22Rv1 (cell line): ENCODE results near the gene LRBA.
"Not testable (repeated sequence)": the region's sequence is repeated elsewhere in the genome, so short reads cannot be mapped to it uniquely, and the experiment has no call there.

Experiments
- H3K27ac ChIP-seq: fragments of 450-650 bp; 2 replicates; pipeline ENCODE4 v1.5.1; 2017
- ZFX ChIP-seq: fragments of 450-650 bp; IDR thresholded peaks from 2 replicates; pipeline ENCODE4 v1.6.1; 2017; ENCODE audit warnings: antibody characterized with exemption, borderline replicate concordance
- TF ChIP-seq, protein P1 (sequence below): fragments of 450-650 bp; IDR thresholded peaks from 2 replicates; pipeline ENCODE4 v1.5.1; 2017; ENCODE audit warnings: mild to moderate bottlenecking

The LRBA gene

GRCh38 chr4:150934022-150934421 lies 81.1 kb downstream of the LRBA start:
- H3K27ac ChIP-seq = no peak overlapping the region
- no peak for TF ChIP-seq ZFX
- TF ChIP-seq, protein P1, sequence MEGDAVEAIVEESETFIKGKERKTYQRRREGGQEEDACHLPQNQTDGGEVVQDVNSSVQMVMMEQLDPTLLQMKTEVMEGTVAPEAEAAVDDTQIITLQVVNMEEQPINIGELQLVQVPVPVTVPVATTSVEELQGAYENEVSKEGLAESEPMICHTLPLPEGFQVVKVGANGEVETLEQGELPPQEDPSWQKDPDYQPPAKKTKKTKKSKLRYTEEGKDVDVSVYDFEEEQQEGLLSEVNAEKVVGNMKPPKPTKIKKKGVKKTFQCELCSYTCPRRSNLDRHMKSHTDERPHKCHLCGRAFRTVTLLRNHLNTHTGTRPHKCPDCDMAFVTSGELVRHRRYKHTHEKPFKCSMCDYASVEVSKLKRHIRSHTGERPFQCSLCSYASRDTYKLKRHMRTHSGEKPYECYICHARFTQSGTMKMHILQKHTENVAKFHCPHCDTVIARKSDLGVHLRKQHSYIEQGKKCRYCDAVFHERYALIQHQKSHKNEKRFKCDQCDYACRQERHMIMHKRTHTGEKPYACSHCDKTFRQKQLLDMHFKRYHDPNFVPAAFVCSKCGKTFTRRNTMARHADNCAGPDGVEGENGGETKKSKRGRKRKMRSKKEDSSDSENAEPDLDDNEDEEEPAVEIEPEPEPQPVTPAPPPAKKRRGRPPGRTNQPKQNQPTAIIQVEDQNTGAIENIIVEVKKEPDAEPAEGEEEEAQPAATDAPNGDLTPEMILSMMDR = no peak

DNA sequence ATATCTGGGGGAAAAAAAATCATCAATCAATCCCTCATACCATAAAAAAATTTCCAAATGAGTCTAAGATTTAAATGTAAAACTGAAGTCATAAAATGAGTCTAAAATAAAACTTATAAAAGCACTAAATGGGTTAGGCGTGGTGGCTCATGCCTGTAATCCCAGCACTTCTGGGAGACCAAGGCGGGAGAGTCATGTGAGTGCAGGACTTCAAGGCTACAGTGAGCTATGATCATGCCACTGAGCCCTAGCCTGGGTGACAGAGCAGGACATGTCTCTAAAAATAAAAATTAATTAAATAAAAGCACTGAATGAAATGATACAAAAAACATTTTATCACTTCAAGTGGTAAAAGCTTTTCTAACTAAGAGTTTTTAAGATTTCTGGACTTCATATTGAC lies 83.3 kb downstream of the LRBA start:
- no peak overlapping the region for H3K27ac ChIP-seq
- TF ChIP-seq, protein P1 = no peak
- no peak for TF ChIP-seq ZFX

GRCh38 chr4:150931005-150931404 lies 84.1 kb downstream of the LRBA start:
- no peak for TF ChIP-seq ZFX
- TF ChIP-seq, protein P1 = no peak
- no peak overlapping the region for H3K27ac ChIP-seq

DNA sequence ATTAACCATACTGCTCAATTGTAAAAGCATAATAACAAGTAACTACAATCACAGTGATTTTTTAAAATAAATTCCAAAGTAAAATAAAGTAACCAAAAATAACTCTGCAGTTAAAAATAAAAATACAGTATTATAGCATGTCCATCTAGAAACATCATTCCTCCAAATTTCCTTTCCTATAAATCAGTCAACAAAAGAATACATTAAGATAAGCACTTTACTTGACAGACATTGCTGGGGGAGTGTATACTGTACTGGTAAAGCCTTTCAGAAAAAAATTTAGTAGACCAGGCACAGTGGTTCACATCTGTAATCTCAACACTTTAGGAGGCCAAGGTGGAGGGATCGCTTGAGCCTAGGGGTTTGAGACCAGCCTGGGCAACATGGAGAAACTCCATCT lies 91.1 kb downstream of the LRBA start:
- no peak overlapping the region for H3K27ac ChIP-seq
- TF ChIP-seq, protein P1 = no peak
- no peak for TF ChIP-seq ZFX

DNA sequence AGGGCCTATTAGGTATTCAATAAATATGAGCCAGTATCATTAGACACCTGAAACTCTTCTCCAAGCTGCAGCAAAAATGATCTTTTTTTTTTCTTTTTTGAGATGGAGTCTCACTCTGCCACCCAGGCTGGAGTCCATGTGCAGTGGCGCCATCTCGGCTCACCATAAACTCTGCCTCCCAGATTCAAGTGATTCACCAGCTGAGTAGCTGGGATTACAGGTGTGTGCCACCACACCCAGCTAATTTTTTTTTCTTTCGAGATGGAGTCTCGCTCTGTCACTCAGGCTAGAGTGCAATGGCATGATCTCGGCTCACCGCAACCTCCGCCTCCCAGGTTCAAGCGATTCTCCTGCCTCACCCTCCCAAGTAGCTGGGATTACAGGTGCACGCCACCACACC lies 93.6 kb downstream of the LRBA start:
- H3K27ac ChIP-seq = not testable (repeated sequence)

GRCh38 chr4:150918562-150918961 lies 96.5 kb downstream of the LRBA start:
- not testable (repeated sequence) for H3K27ac ChIP-seq

DNA sequence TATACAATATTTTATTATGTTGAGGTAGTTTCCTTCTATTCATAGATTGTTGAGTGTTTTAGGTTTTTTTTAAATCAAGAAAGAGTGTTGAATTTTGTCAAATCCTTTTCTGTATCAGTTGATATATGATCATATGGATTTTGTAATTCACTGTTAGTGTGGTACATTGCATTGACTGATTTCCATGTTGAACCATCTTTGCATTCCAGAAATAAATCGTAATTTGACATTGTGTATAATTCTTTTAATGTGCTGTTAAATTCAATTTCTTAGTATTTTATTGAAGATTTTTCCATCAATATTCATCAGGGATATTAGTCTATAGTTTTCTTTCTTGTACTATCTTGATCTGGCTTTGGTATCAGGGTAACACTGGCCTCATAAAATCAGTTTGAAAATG lies 103.8 kb downstream of the LRBA start:
- no peak overlapping the region for H3K27ac ChIP-seq
- TF ChIP-seq, protein P1 = no peak
- no peak for TF ChIP-seq ZFX

DNA sequence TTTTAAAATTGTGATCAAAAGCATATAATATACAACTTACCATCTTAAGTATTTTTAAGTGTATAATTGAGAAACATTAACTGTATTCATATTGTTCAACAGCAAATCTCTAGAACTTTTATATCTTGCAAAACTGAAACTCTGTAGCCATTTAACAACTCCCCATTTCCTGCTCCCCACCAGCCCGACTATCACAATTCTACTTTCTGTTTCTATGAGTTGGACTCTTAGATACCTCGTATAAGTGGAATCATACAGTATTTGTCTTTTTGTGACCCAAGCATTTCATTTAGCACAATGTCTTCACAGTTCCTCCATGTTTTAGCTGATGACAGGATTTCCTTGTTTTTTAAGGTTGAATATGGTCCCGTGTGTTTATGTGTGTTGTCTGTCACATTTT lies 106.0 kb downstream of the LRBA start:
- no peak overlapping the region for H3K27ac ChIP-seq
- TF ChIP-seq, protein P1 = no peak
- TF ChIP-seq ZFX = no peak
